C4-2B (cell line): ENCODE data around the gene RNU11.
"Not testable (repeated sequence)": the region's sequence is repeated elsewhere in the genome, so short reads cannot be mapped to it uniquely, and the experiment has no call there.

Source experiments
- H3K27ac ChIP-seq: fragments of 450-650 bp; 2 replicates; pipeline ENCODE4 v1.5.1; 2017
- ZFX ChIP-seq: fragments of 450-650 bp; IDR thresholded peaks from 2 replicates; pipeline ENCODE4 v1.6.1; 2017

Gene RNU11

DNA sequence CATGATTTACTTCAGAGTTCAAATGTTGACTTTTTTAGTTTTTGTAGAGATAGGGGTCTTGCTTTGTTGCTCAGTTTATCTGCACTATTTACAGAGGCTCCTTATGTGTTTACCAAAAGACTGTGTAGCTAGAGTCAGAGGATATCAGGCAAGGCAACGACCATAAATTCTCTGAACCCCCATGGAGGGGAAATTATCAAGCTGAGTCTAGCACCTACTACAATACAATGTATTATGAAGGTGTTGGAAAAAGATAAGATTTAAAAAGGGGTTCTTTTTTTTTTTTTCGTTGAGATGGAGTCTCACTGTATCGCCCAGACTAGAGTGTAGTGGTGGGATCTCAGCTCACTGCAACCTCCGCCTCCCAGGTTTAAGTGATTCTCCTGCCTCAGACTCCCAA lies 36.5 kb downstream of the RNU11 start:
- TF ChIP-seq ZFX = no peak
- H3K27ac ChIP-seq = no peak overlapping the region

DNA sequence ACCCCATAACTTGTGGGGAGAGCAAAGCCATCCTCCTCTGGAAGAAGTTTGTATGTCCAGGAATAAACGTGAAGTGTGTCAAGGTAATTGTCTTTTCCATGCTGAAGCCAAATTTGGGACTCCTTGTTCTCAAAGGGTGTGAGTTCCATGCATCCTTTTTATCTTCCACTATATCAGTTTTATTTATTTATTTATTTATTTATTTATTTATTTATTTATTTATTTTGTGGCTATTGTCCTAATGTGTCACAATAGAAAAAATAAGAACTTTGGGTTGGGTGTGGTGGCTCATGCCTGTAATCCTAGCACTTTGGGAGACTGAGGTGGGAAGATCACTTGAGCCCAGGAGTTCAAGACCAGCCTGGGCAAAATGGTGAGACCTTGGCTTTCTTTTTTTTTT lies 43.2 kb downstream of the RNU11 start:
- not testable (repeated sequence) for H3K27ac ChIP-seq
